Hematopoietic multipotent progenitor cell treated with erythropoietin and hydrocortisone succinate and interleukin-3 and kit ligand, for 6 days (in vitro differentiated cells): ENCODE results near the gene TNNC1.

Experiments
- DNase-seq: peaks from one replicate; pipeline ENCODE4 v3.0.0-alpha.2; 2015

Gene TNNC1

DNA sequence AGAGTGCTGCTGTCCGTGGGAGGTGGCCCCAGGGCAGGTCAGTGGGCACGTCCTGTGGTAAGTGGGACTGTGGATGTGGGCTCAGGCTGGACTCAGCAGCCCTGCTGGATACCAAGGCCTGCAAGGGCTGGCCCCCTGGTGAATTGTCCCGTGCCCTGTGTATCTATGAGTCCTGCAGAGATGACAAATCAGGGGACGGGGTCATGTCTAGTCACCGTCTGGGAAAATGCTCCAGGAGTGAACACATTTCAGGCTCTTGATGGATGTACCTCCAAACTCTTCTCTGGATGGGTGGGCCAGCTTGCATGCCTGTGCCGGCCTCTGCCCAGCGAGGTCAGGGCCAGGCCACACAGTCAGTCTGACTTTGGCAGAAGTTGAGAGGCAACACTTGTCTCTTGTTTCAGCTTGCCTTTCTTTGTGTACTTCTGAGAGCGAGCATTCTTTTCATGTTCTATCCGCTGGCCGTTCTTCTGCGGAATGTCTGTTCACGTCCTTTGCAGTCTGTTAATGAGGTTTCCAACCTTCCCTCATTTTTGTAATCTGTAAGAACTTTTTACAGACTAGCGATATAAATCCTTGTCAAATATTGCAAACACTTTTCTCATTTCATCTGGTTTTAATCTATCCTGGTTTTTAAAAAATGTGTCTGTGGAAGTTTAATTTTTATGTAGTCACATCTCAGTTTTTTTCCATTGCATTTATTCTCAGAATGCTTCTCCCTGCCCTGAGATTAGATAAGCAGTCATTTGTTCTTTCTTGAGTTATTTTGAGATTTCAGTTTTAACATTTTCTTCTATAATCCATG lies 29.9 kb upstream of the TNNC1 start:
- DNase-seq = no peak

DNA sequence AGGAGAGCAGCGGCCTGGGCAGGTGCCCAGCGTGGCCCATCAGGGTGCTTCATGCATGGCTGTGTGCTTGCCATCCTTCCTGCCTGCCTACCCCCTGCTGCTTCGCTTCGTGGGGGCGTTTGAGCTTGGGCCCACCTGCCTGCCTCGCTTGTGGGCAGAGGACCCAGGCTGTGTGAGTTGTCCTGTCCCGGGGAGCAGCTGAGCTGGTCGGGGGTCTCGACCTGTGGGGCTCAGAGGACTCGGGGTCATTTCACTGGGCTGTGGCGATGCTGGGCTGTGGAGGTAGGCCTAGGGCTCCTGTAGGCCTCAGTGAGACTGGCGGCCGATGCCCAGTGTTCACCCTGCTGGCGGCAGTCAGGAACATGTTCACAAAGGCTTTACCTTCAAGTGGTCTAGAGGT lies 29.2 kb upstream of the TNNC1 start:
- DNase-seq = no peak

DNA sequence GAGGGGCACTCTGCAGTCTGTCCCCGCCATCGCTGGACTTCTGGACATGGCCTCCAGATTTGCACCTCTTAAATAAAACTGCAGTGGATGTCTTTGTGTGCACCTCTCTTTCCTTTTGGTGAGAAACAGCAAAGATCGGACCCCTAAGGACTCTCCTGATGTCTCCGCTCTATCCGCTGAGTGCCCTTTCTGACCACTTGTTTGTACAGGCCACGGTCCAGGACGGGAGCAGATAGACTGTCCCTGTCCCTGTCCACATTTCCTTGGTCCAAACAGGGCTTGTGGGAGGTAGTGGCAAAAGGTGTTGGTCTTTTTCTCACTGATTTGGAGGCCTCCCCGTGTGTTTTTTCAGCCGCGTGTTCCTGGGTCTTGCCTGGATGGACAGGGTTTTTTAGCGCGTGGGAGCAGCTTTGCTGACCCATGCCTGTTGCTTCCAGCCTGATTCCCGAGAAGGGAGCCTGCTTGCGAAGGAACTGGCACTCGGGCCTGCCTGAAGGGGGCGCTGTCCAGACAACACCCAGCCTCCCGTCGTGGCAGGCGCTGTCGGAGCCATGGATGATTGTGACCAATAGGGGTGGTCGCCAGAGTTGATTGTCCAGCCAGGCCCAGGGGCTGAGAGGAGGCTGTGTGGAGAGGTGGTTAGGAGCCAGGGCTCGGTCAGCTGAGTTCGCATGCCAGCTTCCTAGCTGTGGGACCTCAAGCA lies 28.1 kb upstream of the TNNC1 start:
- no peak for DNase-seq

DNA sequence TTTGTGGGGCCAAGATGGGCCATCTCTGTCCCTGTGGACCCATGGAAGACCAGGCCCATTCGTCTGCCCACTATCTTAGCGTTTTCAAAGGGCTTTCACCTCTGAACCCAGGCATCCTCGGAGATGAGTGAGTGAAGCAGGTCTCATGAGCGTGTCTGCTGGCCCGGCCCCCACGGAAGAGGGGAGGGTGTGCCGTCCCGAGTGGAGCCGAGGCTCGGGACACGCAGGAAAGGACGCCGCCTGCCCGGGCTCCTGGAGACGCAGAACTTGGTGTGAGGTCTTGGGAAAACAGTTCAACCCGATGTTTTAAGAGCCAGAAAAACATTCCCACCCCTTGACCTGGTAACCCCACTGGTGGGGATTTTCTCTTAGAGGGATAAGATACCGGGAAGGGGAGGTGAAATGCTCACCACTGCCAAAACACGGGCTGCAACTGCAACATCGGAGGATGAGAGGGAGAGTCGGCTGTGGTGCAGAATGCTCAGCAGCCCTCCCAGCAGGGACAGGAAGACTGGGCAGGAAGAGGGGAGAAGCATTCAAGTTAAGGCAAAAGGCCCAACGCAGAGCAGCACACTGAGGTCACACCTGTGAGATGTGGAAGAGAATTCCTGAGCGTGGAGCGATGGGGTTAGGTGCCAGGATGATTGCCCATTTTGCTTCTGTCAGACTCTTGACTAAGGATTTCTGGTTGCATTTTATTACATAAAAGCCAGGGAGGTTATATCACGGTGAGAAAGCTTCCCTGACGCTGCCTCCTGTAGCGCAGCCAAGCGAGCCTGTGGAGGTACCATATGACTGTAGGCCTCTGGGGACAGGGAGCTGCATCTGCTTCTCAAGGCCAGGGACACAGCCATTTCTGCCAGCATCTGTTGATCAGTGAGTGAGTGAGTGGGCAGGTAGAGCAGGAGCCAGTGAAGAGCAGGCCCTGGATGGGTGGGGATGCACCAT lies 27.2 kb upstream of the TNNC1 start:
- DNase-seq = no peak

DNA sequence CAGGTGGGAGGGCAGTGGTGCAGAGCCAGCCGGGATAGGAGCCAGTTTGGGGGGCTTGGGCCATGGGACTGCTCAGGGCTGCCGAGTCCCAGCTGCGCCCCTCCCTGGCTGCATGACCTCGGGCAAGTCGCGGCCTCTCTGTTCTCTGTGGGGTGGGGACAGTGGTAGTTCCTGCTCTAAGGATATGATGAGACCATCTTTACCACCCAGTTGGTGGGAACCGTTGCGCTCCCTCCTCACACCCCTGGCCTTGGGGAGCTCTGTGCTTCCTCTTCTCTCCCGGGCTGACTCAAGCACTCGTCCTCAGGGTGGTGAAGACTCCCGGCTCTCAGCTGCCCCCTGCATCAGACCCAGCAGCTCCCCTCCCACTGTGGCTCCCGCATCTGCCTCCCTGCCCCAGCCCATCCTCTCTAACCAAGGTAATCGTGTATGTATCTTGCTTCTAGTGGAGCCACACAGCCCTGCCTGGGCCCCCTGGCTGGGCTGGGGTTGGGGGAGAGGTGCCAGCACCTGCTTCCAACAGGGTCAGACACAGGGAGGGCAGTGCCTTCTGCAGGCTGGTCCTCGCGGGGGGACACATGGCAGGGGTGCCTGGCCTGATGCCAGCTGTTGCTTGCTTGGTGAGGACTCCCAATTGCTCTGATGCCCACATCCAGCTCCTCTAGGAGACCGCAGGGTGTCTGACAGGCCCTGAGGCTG lies 26.2 kb upstream of the TNNC1 start:
- no peak for DNase-seq

DNA sequence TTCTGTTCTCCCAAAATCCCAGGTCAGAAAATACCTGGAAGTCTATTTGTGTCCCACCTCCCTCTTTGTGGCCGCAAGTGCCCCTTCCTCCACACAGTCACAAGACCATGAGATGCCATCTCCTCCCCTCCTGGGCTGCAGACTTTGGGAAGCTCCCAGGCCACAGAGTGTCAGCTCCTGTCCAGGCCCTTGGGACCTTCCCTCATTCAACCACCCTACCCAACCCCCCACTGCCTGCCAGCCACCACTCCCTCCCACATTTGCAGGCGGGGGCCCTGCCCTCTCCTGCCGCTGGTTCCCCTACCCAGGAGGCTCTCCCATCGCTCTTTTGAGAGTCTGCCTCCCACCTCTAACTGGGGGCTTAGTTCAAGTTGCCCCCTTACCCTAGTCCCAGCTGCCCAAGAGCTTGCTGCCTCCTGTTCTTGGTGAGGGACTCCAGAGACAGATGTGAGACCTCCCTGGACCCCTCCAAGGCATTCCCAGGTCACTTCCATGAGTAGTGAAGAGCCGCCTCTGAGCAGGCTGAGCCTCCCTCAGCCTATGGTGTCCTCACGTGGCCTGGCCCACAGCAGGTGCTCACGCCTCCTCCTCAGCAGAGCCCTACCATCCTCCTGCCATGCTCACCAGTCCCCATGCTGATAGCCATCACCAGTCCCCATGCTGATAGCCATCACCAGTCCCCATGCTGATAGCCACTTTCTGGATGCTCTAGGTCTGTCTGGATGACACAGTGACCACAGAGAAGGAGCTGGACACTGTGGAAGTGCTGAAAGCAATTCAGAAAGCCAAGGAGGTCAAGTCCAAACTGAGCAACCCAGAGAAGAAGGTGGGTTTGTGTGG lies 25.4 kb upstream of the TNNC1 start:
- no peak for DNase-seq

DNA sequence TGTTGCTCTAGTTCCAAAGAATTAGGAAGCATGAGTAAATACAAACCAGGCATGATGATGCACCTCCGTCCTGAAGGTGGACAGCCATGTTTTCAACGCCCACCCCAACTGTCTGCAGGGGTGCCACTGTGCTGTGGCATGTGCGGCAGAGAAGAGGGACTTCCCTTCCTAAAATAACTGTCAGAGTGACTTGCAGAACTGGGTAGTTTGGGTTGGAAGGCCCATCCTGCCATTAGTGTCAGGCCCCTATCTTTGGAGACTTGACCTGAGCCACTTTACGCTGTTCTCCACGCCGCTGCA lies 23.9 kb upstream of the TNNC1 start:
- no peak for DNase-seq

DNA sequence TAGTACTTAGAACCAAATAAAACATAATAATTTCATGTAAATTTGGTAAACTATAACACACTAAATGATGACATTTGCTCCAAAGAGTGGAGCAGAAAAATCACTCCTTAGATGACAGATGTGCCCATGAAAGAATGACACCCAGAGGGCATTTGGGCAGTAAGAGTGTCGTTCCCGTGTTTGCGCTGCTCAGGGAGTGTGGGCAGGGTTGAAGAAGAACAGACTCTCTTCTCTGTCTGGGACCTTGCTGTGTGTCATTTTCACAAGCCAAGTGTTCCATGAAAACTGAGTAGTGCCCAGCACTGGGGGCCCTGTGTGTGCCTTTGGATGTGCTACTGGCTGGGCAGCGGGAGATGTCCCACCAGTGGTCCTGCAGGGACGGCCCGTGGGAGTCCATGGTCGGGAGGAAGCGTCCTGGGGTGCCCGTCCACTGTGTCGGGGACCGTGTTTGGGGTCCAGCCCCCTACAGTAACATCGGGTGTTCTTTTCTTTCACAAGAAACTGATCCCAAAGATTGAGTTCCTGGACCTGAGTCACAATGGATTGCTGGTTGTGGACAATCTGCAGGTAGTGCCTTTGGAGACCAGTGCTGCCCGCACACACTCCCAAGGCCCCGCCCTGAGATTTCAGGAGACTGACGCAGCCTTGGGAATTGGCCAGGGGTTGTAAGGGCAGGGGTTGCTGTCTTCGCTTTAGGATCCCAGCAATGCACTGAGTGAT lies 23.4 kb upstream of the TNNC1 start:
- no peak for DNase-seq

DNA sequence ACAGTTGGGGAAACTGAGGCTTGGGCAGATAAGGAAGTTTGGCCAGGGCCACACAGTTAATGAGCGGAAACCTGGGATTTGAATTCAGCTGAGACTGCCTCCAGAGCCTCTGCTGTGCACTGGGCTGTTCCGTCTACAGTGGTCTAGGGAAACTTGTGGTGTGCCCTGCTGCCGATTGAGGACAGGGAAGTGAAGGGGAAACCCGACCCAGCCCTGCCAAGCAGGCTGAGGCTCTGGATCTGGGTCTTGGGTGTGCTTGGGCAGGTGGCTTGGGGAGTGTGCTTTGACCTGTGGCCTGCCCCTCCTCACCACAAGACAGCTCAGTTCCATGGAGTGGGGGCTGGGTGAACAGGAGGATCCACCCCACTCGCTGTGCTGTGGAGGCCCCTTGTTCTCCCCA lies 19.2 kb upstream of the TNNC1 start:
- no peak for DNase-seq

DNA sequence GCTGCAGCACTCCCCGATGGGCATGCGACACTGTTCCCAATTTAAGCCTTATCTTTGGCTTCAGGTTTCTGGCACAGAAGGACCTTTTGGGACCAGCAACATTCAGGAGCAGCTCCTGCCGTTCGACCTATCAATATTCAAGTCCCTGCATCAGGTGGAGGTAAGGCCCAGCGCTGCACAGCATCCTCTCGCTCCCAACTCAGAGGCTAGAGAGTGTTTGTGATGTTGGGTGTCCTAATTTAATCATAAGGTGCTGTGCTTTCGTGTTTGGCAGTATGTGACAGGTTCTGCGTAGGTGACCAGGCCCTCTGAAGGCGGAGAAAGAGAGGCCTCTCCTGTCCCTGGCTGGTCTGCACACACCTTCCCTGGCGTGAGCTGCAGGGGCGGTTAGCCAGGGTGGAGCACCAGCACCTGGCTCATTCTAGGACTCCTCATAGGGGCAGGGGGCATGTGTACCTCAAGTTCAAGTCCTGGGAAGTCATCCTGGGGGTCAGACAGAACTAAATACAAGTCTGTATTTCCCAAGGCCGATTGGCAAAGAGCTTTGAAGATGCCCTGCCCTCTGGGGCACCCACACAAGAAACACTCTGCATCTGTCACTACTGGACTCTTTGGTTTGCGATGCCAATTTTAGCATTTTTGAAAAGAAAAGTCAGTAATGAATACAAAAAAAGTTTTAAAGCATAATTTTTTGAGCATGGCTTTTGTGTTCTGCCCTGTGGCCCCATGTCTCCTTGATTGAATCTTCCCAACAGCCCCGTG lies 18.6 kb upstream of the TNNC1 start:
- no peak for DNase-seq

DNA sequence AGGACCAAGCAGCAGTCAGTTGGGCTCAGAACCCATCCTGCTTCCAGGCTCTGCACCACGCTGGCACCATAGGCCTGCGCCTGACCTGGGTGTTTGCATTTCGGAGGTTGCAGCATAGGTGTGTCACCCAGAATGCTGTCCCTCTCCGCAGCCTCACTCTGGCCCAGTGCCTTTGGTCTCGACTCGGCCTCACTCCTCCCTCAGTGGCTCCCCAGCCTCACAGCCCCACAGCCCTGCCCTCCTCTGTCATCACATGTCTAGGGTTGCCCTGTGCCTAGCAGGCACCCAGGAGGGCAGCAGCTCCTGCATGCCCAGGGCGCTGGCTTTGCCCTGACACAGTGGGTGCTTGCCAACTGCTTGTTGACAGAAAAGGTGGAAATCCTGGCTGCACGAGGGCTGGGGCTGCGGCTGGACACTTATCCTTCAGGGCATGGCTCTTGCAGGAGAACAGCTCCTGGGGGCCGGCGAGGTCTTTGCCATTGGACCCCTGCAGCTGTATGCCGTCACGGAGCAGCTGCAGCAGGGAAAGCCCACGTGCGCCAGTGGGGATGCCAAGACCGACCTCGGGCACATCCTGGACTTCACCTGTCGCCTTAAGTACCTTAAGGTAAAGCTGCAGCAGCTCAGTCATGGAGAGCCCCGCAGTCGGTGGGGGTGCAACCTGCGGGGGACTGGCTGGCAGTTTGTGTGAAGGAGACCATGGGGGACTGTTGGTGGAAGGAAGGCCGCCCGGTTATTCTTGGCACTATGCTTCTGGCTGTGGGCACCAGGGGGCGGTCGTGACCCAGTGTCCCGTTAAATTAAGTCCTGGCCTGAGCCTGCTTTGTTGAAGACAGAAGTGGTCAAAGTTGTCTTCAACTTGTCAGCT lies 17.8 kb upstream of the TNNC1 start:
- DNase-seq = peak; percentile 81

DNA sequence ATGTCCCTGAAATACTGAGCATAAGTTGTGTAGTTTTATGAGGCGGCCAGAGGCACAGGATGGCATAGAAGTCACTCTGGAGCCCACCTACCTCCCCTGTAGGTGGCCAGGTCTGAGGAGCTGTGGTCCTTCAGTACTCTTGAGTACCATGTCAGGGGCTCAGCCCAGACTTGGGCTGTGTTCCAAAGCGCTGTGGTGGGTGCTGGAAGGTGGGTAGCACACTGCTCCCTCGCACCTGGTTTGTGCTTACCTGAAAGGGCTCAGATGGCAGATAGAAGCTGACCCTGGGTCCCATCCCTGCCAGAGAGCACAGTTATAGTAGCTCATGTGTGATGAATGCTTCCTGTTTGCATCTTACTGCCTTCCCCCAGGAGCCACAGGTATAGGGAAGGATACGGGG lies 17.1 kb upstream of the TNNC1 start:
- no peak for DNase-seq

DNA sequence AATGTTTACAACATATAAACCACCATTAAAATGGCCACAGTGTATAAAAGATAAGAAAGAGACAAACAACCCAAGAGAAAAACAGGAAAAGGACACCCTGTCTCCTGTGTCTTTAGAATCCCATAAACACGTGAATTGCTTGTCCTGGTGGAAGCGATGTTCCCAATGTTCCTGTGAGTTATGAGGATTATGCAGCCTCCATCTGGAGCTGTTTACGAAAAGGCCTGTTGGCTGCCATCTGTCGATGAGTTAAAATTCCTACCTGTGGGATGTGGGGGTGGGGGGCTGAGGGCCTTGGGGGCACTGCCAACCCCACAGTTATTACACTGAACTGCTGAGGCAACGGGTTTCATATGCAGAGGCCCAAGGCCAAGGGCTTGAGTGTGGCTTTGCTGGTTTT lies 15.2 kb upstream of the TNNC1 start:
- DNase-seq = no peak

DNA sequence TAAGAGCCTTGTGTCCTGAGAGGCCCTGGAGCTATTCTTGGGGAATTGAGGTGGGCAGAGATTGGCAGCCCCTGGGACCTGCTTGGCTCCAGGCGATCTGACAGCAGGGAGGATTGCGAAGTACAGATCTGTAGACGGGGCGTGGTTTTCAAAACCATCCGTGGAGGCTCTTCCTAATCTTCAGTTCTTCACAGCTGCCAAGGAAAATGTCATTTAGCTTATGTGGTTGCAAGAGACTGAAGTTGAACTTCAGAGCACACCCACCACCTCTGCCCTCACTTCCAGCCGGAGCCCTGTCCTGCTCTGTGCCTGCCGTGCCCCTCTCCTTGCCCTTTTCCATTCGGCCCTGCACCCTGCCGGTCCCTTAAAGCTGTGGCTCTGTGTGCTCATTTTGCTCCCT lies 14.5 kb upstream of the TNNC1 start:
- peak; percentile 45 for DNase-seq

DNA sequence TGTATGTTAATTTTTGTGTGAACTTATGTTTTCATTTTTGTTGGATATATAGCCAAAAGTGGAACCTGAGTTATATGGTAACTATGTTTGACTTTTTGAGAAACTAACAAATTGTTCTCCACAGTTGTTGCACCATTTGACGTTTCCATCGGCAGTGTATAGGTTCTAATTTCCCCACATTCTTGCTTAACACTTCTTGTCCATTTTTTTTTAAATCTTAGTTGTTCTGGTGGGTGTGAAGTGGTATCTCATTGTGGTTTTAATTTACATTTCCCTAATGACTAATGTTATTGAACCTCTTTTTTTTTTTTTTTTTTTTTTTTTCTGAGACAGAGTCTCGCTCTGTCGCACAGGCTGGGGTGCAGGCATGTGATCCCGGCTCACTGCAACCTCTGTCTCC lies 9.6 kb upstream of the TNNC1 start:
- peak; percentile 43 for DNase-seq

DNA sequence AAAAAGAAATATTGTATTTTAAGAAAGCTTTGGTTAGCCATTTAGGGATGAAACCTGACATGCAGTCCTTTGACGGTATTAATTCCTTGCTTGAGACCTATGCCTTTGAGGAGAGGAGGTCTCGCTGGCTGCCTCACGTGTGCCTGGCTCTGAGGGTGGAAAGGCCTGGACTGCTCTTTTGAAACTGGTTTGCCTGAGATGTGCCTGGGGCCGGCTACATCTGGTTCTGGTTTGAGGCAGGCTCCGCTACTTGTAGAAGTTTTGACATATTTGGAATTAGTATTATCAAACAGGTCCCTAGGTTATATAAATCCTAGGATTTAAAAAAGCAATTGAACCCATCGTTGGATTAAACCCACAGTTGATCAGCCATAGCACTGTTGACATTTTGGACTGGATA lies 8.0 kb upstream of the TNNC1 start:
- DNase-seq = no peak

DNA sequence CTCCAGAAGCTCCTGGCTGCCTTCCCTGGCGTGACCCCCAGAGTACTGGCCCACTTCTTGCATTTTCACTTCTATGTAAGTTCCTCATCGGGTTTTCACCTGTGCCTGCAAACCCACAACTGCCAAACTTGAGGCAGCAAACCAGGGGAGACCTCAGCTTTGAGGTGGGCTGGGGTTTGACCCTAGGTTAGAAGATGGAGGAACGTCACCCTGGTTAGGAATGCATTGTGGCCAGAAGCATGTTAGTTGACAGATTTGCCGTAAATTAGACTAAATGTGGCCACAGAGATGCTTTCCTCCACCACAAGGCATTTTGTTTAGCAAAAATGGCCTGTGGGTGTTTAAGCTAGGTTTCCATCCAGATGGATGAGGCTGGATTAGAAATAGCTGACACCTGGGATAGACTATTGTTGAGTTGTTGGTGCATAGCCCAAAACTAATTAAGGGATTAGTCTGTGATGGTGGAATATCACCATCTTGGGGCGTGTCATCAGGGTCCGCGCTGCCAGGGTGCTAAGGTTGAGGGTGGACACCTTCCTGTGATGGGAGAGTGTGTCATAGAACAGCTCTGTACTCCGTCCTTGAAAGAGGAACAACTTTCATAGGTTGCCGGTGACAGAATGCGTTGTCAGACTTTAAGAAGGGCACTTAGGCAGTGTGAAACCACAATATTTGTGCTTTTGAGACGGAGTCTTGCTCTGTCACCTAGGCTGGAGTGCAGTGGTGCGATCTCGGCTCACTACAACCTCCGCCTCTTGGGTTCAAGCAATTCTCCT lies 5.1 kb upstream of the TNNC1 start:
- no peak for DNase-seq

DNA sequence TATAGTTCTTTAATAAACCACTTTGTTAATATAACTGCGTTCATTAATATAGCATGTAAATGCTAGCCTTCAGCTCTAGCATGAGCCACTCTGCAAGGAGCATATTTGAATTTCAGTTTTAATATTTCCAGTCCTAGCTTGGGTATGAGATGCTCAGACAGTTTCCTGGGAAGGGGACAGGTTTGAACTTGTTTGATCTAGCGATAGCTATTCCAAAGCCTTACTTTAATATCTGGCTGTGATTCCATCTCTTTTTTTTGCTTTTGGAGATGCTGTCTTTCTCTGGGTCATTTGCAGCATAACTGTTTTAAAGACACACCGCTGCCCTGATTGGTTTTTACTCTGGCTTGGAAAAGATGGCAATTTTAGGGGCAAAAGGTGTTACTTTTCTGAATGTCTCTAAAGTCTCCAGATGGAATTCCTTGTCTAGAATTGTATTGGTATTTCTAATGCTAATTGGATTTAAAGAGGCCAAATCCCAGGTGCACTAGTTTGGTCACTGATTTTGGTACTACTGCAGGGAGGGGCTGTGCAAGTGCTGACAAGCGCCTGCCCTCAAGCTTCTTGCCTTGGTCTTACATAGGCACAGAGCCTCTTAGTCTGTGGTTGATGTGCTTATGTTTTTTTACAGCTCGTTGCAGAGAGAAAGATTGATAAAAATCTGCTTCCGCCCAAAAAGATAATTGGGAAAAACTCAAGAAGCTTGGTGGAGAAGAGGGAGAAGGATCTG lies 4.4 kb upstream of the TNNC1 start:
- no peak for DNase-seq
